Posterior vena cava (tissue), 2 donors: Measurements from ENCODE around the gene RIOK2. TPM values are rescaled to one million over a fixed set of nuclear protein-coding genes. Genes with fewer than 3 reads are reported as not detected.
"Not testable (repeated sequence)": the region's sequence is repeated elsewhere in the genome, so short reads cannot be mapped to it uniquely, and the experiment has no call there.

ENCODE experiments used
- DNase-seq: peaks from one replicate; pipeline ENCODE4 v3.0.0-alpha.2; 2020; ENCODE audit warnings: low spot score
- intact Hi-C, 2 donors: fragments of 100-400 bp; cut with DNase I; formaldehyde crosslinking; loops; one replicate each; pipeline versions ENCODE4 v1.14.1 to v1.14.2; 2022 to 2023
- total RNA-seq, 2 donors: library from RNA; stranded (reverse); fragmentation: NEBNext Ultra II Directional; extraction: Animal tissue kit (Norgen Biotek cat#: 25700); gene quantifications; one replicate each; pipeline ENCODE4 v1.2.1, GENCODE V29; 2021
- donor health status: DM: yes; HTN: yes; CAD: no.
- donor health status: DM: yes; HTN: yes; CAD: no.

Gene RIOK2
- total RNA-seq, 2 donors from 2014 or later, result 18.3 to 24.2 TPM

DNA sequence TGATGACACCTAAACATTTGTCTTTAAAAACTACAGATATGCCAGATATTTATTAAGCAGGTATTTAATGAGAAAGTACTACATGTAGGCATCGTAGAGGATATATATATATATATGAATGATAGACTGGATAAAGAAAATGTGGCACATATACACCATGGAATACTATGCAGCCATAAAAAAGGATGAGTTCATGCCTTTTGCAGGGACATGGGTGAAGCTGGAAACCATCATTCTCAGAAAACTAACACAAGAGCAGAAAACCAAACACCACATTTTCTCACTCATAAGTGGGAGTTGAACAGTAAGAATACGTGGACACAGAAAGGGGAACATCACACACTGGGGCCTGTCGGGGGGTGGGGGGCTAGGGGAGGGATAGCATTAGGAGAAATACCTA, 3.6 kb downstream of the RIOK2 start:
- DNase-seq, result not testable (repeated sequence)

DNA sequence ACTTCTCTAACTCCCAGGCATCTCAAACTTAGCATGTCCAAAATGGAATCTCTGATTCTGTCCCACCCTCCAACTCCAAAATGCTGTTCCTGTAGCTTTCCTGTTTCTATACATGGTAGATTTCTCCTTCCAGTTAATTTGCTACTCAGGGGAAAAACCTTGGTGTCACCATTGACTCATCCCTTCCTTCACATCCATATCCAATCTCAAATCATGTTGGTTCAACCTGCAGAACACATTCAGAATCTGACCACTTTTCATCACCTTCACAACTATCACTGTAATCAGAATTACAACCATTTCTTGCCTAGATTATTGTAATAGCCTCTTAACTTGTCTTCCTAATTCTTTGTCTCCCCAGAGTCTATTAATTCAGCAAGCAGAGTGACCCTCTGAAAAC, 10.8 kb downstream of the RIOK2 start:
- no peak for DNase-seq
- intact Hi-C loops, result no loop called here

More for the DNA sequence above, 3.6 kb downstream of the RIOK2 start:
- intact Hi-C loops, result not testable (repeated sequence)

DNA sequence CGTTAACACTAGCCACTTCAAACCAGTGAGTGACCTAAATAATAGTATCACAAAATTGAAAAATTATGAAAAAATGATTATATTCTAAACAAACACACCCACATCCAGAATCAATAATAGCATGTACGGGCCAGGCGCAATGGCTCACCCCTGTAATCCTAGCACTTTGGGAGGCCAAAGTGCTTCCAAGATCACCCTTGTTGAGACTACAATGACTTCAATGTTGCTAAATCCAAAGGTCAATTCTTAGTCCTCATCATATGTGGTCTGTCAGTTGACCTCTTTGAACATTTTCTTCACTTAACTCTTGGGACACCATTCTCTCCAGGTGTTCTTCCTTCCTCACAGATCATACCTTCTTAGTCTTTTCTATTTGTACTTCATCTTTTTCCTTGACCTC, 11.3 kb downstream of the RIOK2 start:
- no peak for DNase-seq
- intact Hi-C loops, result no loop called here

DNA sequence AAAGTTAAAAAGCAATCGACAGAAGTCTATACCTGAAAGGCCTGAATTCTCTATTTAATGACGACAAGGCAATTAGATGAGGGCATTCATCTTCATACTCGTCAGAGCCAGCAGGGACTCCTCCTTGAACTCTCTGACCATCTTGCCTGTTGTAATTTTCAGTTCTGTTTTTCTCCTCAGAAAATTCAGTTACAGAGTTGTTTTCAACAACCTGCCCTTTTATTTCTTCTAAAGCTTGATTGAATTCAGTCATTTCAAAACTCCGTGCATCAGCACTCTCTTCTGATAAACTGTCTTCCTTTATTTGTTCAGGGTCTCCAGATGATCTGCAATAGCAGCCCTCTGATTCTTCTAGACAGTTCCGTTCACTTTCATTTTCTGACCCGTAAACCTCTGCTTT, 15.6 kb downstream of the RIOK2 start:
- no peak for DNase-seq
- intact Hi-C loops, result loop anchor here in 1 of 2 donors (10.0 kb wide), 1 partner anchor 413 kb away; no protein-coding TSS in a partner anchor

DNA sequence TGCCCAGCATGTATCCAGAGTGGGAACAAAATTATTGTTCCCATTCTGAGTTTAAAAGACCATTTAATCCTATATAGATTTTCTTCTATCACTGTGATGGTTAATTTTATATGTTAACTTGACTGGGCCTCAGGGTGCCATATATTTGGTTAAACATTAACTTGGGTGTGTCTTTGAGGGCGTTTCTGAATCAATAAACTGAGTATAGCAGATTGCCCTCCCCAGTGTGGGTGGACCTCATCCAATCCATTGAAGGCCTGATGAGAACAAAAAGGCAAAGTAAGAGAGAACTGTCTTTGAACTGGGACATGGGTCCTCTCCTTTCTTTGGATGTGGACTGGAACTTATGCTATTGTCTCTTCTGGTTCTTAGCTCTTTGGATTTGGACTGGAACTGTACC, 17.3 kb downstream of the RIOK2 start:
- intact Hi-C loops, result loop anchor here in 1 of 2 donors (10.0 kb wide), 1 partner anchor 411 kb away; no protein-coding TSS in a partner anchor
- DNase-seq, result no peak

DNA sequence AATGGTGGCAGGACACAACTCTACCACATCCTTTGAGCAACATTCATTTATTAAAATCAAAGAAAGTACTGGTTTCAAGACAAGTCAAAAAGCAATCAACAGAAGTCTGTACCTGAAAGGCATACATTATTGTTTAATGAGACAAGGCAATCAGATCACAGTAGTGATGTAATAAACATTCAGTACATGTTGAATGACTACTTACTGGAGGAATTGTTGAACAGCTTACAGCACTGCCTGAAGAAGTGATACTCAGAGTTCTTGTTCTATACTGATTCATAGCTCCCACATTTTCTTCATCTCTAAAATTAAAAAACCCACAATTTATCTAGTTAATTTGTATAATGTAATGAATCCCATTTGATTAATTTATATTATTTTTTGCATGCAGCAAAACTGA, 18.2 kb downstream of the RIOK2 start:
- intact Hi-C loops, result loop anchor here in 1 of 2 donors (10.0 kb wide), 1 partner anchor 410 kb away; no protein-coding TSS in a partner anchor
- no peak for DNase-seq

DNA sequence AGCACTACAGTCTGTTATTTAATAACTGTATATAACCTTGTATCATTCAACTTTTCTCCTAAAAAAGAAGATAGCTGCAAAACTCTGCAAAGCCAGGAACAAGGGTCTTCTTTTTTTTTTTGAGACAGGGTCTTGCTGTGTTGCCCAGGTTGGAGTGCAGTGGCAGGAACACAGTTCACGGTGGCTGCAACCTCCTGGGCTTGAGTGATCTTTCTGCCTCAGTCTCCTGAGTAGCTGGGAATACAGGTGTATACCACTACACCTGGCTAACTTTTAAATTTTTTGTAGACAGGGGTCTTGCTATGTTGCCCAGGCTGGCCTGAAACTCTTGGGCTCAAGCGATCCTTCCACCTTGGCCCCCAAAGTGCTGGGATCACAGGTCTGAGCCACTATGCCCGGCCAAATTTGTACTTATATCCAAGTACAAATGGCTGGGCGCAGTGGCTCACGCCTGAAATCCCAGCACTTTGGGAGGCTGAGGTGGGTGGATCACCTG, 19.2 kb downstream of the RIOK2 start:
- intact Hi-C loops, result loop anchor here in 1 of 2 donors (10.0 kb wide), 1 partner anchor 409 kb away; no protein-coding TSS in a partner anchor
- no peak for DNase-seq

DNA sequence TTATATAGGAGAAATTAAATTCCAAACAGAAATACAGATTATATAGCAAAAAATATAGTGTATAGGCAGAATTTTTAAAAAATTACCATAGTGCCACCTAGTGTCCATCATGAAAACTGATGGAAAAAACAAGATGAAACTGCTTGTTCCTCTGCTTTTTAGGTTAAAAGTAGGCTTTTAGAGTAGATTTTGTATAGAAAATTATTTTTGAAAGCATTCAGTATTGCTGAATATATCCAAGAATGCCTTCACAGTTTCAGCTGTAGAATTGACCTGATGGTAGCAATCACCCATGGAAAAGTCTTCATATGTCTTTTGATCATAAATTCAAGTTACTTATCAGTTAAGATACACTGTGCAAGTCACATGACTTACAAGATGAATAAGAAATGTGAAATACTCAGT, 19.7 kb downstream of the RIOK2 start:
- intact Hi-C loops, result loop anchor here in 1 of 2 donors (10.0 kb wide), 1 partner anchor 409 kb away; no protein-coding TSS in a partner anchor
- no peak for DNase-seq

DNA sequence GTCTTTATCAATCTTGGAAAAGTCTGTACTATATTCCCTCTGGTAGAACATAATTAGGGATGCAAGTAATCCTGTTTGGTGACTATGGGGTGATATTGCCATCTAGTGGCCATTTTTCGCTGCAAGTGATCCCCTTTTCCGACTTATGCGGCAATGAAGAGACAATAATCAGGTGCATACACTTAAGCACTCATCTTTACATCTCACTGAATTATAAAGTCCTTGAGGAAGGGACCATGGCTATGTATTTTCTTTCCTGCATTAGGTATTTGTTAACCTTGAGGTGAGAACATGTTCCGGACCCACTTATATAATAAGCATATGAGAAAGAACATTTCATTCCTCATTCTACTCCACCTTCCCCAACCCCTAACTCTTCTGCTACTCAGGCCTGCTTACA, 21.0 kb downstream of the RIOK2 start:
- intact Hi-C loops, result loop anchor here in 1 of 2 donors (10.0 kb wide), 1 partner anchor 407 kb away; no protein-coding TSS in a partner anchor

DNA sequence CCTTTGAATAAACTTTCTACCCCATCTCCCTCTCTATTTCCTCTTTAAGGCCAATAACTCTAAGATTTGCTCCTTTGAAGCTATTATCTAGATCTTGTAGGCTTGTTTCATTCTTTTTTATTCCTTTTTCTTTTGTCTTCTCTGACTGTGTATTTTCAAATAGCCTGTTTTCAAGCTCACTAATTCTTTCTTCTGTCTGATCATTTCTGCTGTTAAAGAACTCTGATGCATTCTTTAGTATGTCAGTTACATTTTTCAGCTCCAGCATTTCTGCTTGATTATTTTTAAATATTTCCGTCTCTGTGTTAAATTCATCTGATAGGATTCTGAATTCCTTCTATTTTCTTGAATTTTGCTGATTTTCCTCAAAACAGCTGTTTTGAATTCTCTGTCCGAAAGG, 25.4 kb downstream of the RIOK2 start:
- no peak for DNase-seq
- intact Hi-C loops, result no loop called here

More for the DNA sequence above, 21.0 kb downstream of the RIOK2 start:
- no peak for DNase-seq

DNA sequence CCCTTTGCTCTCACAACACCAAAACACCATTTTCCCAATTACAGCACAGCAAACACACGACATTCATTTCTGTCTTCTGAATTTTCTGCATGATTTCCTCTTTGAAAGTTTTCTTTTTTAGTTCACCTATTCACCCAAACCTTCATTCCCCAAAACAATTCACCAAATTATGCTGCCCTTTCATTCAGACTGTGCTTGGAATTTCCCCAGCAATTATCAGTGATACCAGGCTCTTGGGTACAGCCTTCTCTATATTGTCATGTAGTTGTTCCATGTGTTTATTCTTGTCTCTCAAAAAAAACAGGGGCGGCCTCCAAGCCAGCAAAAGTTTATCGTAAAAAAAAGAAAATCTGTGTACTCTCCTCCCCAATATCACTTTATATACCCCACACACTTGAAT, 31.7 kb downstream of the RIOK2 start:
- intact Hi-C loops, result no loop called here
- no peak for DNase-seq

DNA sequence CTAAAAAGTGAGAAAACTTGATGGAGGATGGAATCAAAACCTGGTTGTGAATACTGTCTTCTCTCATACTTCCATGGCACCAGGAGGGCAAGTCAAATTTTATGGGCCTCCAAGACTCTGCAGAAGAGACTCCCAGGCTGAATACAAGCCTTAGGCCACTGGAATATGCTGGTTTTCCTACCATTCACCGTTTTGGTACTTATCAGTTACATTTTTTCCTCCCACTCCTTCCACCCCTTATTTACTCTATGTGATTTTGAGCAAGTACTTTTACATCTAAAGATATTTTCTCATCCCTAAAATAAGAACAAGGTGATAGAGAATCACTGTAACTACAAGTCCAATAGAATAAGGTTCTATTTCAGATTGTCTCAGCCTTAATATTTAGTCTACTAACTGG, 32.6 kb downstream of the RIOK2 start:
- no peak for DNase-seq
- intact Hi-C loops, result no loop called here

DNA sequence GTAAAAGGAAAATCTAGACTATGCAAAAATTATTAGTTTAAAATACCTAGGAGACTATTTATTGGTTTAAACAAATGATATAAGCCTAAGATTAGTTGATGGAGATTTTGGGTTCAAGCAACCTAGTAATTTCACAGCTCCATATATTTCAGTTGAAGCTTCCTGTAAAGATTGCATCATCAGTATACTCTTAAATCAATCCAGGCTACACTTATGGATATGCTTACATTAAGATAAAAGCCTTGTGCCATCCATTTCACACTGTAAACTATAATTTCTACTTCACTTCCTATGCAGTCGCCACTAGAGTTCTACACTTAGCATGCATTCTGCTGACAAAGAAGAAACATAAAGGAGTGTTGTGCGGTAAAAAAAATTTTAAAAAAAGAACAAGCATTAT, 33.3 kb downstream of the RIOK2 start:
- no peak for DNase-seq
- intact Hi-C loops, result no loop called here

DNA sequence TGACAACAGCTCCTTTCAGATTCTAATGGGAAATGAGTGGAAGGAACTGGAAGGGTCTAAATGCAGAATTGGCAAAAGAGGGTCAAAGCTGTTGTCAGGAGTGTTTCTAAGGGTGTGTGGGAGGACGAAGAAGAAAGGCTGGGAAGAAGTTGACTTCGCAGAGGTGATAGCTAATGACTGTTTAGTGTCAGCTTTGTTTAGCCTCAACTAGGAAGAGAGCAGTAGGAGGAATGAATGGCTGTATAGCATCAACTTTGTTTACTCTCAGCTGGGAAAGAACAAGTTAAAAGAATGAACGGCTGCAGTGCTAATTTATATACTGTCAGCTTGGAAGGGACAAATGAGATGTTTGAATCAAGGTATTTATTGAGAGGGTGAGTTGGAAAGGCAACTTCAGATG, 34.8 kb downstream of the RIOK2 start:
- DNase-seq, result no peak
- intact Hi-C loops, result no loop called here

DNA sequence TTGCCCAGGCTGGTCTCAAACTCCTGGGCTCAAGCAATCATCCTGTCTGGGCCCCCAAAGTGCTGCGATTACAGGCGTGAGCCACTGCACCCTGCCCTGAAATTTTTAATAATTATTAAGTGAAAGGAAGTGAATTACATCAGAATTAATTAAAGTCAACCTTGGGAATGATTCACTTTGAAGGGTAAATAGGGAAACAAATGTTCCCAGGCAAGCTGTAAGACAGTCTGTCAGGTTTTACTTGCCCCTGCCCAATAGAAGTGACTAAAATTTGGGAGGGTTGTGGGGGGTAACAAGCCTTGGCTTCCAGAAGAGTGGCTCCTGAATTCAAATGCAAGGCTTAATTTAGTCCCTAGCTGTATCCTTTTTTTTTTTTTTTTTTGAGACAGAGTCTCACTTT, 39.3 kb downstream of the RIOK2 start:
- no peak for DNase-seq
- intact Hi-C loops, result no loop called here

DNA sequence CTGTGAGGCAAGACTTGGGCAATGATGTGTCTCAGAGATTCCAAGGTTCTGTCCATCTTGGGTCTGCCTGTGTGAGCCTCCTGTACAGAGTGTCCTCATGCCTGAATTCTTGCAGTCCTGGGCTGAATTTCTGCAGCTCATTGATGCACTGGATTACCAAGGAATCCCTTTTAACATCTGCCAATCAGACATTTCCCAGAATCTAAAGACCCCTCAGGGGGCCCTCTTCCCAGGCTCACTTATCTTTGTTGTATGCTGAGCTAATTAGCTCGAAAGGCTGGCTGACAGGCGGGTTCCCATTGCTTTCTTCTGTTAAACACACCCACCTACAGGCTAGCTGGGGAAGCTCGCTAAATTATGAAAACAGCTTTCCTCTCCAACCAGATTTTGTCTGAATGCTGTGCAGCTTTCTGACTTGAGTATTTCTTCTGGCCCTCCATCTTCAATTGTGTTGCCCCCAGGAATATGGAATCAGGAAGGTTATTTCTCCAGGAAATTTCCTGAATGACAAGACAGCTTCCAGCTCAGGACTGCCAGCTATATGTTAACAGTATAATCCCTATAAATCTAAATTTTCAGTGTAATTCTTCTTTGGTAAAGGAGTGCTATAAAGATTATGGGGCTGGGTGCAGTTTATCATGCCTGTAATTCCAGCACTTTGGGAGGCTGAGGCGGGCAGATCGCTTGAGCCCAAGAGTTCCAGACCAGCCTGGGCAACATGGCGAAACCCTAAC, 40.4 kb downstream of the RIOK2 start, which contains the start of gene LIX1:
Gene LIX1, minus strand, starts transcription at position 91 of the 734 bp plus-strand sequence. Its CDS starts 35 bp downstream, at position 56.
- DNase-seq, result no peak
- intact Hi-C loops, result no loop called here

DNA sequence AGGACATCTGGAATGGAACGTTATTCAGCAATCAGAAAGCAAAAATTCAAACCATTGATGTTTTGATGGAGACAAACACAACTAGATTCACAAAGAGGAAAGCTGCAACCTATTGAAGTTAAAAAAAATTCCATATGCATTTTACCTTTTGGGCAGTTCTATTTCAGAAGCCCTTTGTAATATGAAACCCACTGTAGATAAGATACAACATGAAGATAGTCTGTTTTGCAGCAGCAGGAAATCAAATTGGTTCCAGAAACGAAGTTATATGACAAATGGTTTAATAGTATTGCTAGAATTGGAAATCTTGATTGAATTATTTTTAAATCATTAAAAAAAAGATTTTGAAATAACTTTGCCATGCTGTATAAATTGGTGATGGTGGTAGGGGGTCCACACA, 41.5 kb downstream of the RIOK2 start:
- DNase-seq, result no peak
- intact Hi-C loops, result no loop called here

DNA sequence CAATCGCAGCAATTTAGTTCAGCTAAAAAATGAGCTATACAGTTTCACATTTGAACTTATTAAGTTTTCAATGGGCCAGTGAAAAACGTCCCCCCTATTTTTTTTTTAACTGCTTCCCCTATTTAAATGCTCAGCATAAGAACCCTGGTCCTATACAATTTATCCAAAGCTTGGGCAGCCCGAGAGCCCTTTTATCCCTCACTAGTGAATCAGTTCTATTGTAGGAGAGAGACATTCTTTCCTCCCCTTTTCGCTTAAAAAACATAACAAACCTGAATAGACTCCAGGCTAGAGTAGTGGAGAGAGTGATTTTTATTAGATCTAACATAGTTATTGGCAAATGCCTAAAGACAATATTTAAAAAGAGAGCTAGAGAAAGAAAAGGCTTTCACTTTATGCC, 42.0 kb downstream of the RIOK2 start:
- no peak for DNase-seq
- intact Hi-C loops, result no loop called here

DNA sequence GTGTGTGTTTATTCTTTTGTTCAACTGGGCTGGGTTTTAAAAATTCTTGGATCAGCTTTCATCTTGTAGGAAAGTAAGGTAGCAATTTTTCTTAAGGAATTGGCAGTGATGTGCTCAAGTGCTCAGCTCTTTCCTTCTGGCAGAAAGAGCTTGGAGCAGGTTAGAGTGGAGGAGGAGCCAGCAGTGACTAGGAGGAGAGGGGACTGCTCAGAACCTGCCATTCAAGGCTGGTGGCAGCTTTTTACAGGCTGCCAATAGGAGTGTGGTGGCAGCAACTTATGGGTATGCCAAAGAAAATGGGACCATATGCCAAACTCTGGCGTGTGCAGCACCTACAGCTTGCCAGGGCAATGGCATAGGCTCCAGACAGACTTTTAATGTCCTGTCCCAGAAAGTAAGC, 42.8 kb downstream of the RIOK2 start:
- DNase-seq, intact Hi-C loops: not testable (repeated sequence)

DNA sequence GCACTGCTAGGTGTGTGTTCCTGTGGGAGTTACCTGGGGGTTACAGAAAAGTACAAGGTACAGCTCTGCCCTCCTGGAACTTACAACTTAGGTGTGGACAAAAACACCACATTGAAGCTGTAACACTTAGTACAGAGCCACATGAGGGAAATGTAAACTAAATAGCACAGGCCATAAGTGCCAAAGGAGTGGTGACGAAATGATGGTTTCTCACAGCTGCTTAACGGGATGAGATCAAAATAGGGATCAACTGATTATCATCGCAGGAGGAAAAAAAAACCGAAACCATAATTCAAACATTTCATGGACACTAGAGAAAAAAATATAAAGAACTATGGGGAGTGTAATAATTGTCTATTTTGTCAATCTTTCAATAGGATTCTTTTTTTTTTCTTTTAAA, 46.6 kb downstream of the RIOK2 start:
- intact Hi-C loops, result no loop called here
- no peak for DNase-seq

DNA sequence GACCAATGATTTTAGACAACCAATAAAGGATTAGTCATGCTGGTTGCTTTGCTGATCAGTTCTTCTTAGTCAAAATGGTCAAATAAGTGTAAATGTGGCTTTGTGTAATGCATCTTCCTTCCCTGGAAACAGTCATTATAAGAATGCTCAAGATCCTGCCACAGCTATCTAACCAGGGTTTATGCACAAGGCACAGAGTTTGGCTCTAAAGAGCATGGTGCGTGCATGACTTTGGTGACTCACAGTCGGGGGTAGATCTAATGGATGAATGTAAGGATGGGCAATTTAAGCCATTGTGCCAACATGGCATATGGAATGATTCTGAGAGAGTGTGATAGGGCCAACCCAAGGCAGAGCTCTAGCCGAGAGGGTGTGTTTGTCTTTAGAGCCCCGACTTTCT, 47.2 kb downstream of the RIOK2 start:
- no peak for DNase-seq
- intact Hi-C loops, result no loop called here
